Stimulated activated CD4-positive, alpha-beta T cell treated with anti-CD3 and anti-CD28 coated beads, Interleukin-4, amount 100 ng/mL, for 24 hours (primary cell): ENCODE data around the gene PLG.
"Not testable (repeated sequence)": the region's sequence is repeated elsewhere in the genome, so short reads cannot be mapped to it uniquely, and the experiment has no call there.

ENCODE experiments used
- DNase-seq: peaks from one replicate; pipeline ENCODE4 v3.0.0-alpha.2; 2020

PLG gene

GRCh38 chr6:160708993-160709392 is 6.9 kb downstream of the PLG start:
- DNase-seq, result not testable (repeated sequence)

DNA sequence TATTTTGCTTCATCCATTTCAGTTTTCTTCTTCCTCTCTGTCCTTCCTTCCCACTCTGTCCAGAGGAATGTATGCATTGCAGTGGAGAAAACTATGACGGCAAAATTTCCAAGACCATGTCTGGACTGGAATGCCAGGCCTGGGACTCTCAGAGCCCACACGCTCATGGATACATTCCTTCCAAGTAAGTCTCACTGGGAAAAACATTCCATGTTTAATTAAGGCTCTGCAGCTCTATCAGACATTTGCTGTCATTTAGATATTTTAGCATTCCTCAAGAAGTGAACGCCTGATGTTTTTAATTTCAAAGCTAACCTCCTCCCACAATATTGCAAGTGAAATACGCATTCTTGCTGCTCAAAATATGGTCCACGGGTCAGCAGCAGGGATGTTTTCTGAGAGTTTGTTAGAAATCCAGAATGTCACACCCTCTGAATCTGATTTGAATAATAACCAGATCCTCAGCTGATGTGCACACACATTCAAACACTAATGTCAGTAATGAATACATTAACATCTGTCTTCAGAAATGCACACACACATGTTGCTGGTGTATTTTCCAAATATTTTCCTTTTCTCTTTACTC is 12.8 kb downstream of the PLG start:
- no peak for DNase-seq

GRCh38 chr6:160730911-160731310 is 28.9 kb downstream of the PLG start:
- no peak for DNase-seq

GRCh38 chr6:160733050-160733646 is 31.1 kb downstream of the PLG start:
- peak; percentile 17 for DNase-seq

GRCh38 chr6:160734627-160735026 is 32.6 kb downstream of the PLG start:
- no peak for DNase-seq

DNA sequence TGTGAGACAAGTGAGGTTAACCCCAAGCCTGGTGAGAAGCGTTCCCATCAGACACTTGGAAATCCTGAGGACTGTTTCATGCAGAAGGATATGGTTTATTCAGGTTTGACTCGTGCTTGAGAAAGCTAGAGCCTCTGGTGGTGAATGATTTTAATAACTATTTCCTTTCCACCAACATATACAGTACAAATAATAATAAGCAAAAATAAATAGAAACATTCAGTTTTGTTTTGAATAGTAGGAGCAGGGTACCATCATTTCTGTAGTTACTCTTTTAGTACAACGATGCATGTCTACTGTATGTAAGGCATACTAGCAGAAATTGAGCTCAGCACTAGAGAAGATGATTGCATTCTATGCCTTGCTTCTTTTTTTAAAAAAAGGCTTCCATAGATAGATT is 33.5 kb downstream of the PLG start:
- DNase-seq, result no peak

GRCh38 chr6:160737934-160738333 is 35.9 kb downstream of the PLG start:
- no peak for DNase-seq

DNA sequence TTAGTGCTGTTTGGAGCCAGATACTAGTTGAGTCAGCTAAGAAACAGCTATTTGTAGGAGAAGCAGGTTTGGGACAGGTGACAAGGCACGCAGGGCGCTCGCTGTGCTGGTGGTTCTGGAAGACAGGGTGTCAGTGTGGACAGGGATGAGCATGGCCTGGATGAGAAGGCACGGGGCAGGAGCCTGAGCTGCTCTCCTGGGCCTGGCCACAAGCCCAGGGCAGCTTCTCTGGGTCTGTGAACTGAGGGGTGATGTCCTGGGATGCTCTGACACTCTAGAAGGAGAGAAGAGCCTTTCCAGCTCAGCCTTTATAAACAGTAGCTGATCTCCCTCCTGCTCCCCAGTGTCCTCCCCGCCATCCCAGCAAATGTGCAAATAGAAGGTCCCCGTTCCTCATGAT is 37.9 kb downstream of the PLG start:
- DNase-seq, result no peak

GRCh38 chr6:160741012-160741411 is 39.0 kb downstream of the PLG start:
- DNase-seq, result not testable (repeated sequence)

- no peak for DNase-seq
These were observed 40.0 kb downstream of the PLG start for GRCh38 chr6:160742090-160742489.

- DNase-seq, result no peak
These were observed 48.2 kb downstream of the PLG start for GRCh38 chr6:160750276-160750689.

- not testable (repeated sequence) for DNase-seq
These were observed 51.2 kb downstream of the PLG start for GRCh38 chr6:160753211-160753610.

- no peak for DNase-seq
These were observed 53.1 kb downstream of the PLG start for GRCh38 chr6:160755165-160755564.

- no peak for DNase-seq
These were observed 54.0 kb downstream of the PLG start for GRCh38 chr6:160756021-160756420.

DNA sequence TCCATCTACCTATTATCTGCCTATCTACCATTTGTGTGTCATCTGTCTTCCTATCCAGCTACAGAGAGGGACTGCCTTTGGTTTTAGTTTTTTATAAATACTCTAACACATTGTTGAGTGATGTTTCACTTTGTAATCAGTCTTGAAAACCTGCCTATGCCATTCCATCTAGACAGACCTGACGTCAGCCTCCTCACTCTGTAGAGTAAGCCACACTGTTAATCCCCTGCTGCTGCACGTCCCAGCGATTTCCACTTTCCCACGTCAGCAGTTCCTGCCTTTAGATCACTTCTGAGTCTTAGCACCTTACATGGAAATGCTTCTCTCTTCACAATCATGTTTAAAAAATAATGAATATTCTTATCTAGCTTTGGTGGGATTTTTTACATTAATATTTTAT is 54.8 kb downstream of the PLG start:
- DNase-seq, result no peak

GRCh38 chr6:160764847-160765246 is 62.8 kb downstream of the PLG start:
- no peak for DNase-seq

DNA sequence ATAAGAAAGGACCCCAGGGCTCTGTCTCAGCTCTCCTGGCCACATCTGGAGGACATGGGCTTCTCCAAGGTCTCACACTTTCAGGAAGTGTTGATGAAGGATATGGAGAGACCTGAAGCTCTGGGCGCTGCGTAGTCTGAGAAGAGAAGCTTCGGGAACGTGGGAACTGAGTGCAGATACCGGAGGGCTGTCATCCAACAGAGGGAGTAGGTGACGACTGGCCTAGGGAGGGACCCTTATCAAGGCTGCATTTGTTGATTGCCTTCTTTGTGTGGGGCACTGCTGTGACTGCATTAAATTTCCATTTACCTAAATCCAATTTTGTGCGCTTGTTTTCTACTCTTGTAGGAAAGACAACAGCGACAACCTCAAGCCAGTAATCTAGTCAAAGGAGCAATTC is 63.4 kb downstream of the PLG start:
- no peak for DNase-seq

DNA sequence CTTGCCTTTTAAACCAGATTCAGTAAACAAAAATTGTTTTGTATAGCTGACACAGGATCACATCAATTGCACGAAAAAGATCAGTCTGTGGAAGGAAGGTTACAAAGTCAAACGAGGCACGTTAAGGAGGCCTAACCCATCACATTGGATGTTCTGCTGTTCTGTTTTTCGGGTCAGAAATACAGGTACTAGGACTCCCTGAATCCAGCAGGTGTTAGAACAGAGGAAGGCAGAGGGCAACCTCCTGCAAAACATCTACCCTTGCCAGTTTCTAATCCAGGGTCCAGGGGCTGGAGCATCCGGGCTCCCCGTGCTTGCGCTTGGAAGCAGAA is 64.6 kb downstream of the PLG start:
- no peak for DNase-seq

- peak; percentile 45 for DNase-seq
These were observed 65.1 kb downstream of the PLG start for GRCh38 chr6:160766989-160767646.

DNA sequence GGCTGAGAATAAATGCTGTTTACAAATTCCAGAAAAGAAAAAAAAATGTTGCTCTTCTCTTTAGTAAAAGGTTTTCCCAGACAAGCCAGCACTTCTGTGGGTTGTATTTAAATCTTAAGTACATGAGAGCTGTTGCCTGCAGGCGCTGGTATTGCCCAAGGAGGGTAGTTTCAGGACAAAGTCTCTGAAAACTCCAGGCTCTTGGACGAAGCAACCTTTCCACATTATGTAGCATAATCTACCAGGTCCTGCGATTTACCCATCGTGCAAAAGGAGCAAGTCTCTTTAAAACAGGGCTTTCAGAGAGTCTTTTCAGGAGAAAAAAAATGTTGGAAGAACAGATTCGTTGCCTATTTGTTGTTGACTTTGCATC is 65.6 kb downstream of the PLG start:
- DNase-seq, result no peak

DNA sequence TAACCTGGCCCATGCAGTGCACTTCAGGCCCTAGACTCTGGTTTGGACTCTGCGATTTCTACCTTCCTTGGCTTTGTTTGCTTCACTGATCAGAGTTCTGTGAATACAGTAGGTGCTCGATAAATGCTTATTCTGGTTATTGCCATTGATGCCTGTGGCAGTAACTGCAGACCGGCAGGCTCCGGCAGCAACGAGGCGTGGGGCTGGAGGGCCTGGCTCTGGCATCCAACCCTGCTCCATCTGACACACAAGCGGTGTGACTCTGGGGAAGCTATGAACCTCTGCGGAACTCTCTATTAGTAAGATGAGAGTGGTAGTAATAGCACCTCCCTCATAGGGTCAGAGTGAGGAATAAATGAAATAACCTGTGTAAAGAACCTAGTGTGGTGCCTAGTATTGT is 66.1 kb downstream of the PLG start:
- no peak for DNase-seq

DNA sequence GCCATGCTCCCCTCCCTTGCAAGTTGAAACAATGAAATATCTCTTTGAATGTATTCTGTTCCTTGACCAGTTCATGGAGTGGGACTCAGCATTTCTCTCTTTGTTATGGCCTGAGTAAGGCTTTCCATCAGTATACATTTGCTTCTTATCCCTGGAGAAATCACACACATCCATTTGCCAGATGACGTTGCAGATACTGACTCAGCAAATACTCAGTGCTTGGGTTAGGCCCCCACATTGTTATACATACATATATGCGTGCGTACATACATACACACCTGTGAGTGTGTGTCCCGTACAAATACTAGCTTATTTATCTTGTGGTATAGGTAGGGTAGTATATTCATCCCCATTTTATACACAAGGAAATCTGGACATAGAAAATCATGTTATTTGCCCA is 72.4 kb downstream of the PLG start:
- no peak for DNase-seq

DNA sequence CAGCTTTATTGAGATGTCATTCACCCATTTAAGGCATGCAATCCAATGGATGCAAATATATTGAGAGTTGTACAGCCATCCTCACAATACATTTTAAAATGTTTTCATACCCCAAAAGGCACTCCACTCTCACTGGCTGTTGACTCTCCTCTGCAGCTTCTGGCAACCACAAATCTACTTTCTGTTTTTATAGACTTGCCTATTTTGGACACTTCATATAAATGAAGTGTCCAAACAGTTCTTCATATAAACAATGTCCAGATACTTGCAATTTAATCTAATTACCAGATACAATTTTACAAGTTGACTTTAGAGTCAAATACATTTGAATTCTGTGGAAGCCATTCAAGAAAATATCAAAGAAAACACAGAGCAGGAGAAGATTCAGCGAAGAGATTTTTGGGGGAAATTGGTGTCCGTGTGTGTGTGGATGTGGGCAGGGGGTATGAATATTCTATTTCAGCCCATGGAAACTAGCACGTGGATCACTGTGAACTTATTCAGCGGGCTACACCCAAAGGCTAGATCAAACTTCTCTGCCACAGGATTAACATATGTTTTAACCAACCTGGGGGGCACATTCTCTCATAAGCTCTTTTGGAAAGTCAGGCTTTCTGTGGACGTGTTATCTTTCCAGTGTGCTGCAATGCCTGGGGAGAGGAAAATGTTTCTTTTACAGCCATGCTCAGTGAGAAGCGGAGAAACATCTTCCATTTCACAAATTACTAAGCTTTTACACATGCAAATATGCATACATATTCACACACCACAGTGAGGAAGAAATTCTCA is 73.9 kb downstream of the PLG start:
- DNase-seq, result no peak

GRCh38 chr6:160779095-160779494 is 77.1 kb downstream of the PLG start:
- DNase-seq, result not testable (repeated sequence)
